NCI-H146 (cell line): ENCODE results near the gene CRACDL.

Source experiments
- DNase-seq: peaks from one replicate; lab custom pipeline; 2025; lab: John Stamatoyannopoulos, UW

CRACDL gene

GRCh38 chr2:98926601-98927000, 9.4 kb downstream of the CRACDL start:
- DNase-seq = no peak

- no peak for DNase-seq
These were observed 11.1 kb downstream of the CRACDL start for GRCh38 chr2:98924910-98925309.

GRCh38 chr2:98924038-98924830, 11.8 kb downstream of the CRACDL start:
- no peak for DNase-seq

- no peak for DNase-seq
These were observed 12.6 kb downstream of the CRACDL start for GRCh38 chr2:98923244-98923940.

DNA sequence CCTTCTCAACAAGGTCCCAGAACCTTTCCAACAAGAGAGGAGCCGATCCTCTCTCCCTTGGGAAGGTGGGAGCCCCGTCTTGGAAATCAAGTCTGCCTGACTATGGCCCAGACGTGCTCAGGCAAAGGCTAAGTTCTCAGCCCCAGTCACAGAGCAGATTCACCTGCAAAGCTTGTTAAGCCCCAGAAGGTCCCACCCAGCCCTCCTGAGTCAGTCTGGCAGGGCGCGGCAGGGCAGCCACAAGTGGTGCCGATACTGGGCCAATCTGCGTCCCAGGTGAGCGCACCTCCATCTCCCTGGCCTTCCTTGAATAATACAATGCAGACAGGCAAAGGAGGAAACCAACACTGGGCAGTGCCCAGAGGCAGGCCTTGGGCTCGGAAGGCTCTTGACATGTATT, 15.0 kb downstream of the CRACDL start:
- DNase-seq = no peak

GRCh38 chr2:98917031-98917471, 19.0 kb downstream of the CRACDL start:
- DNase-seq = no peak

- no peak for DNase-seq
These were observed 20.2 kb downstream of the CRACDL start for GRCh38 chr2:98915751-98916358.

GRCh38 chr2:98914713-98915580, 21.1 kb downstream of the CRACDL start:
- no peak for DNase-seq

DNA sequence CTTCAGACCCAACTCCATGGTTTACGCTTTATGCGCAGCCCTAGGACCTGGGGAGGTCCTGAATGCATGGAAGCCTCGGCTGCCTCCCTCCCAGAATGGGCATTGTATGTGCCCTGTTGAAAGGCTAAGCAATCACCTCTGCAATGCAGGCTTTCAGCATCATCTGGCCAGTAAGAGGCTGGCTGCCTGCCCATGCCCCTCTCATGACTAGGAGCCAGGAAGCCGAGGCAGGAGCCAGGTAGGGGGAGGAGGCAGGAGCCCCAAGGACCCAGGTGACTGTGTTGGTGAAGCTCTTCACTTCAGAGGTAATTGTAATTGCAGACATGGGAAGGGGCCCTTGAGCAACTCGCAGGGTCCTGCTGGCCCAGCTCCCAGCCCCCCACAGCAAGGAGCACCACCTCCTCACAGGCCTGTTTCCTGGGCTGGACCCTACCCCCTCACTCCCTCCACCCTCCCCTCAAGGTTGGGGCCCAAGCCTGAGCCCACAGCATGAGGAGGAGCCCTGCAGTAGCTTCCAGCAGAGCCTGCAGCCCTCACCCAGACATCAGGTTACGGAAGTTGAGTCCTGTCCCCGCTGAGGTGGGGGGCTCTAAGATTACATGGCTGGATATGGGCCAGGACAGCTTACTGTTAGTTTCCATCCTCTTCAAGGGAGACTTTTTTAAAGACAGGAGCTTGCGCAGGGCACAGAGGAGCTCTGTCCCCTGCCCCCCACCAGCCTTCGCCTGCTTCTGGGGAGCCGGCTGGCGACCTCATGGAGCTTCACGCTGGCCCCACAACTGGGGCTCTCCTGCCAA, 21.9 kb downstream of the CRACDL start:
- no peak for DNase-seq

DNA sequence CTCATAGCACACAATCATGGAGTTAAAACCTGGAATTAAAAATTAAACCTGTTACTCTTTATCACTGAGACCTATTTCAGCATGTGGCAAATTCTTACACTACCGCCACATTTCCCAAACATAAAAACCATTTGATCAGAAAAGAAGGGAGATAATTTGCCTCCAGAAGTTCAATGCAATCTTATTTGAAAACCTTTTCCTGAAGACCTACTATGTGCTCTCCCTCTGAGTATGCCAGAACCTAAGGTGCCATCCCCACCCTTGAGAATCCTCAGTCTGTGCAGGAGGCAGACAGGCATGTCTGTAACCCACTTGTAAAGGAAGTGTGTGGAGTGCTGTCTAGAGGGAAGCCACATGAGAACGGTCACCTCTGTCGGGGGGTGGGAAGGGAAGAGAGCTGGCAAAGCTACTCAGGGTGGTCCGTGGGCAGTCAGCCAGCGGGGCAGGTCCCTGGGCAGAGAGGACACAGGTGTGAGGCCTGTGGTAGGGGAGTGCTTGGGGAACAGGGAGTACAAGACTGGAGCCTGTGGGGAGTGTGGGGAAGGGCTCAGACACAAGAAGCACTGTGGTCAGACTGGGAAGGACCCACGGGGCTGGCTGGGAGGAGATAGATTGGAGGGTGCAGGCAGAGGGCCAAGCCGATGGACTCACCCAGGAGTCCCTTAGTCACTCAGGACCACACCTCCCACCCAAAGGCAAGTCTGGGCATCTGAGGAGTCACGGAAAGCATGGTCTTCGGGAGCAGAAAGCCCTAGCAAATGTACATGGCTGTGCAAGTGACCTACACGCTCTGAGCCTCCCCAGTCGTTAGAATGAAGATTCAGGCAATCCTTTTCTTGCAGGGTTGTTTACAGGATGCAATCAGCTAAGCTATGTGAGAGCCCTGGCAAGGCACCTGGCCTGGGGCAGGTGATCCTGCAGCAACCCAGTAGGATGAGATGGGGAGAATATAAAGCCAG, 22.8 kb downstream of the CRACDL start:
- DNase-seq = no peak

DNA sequence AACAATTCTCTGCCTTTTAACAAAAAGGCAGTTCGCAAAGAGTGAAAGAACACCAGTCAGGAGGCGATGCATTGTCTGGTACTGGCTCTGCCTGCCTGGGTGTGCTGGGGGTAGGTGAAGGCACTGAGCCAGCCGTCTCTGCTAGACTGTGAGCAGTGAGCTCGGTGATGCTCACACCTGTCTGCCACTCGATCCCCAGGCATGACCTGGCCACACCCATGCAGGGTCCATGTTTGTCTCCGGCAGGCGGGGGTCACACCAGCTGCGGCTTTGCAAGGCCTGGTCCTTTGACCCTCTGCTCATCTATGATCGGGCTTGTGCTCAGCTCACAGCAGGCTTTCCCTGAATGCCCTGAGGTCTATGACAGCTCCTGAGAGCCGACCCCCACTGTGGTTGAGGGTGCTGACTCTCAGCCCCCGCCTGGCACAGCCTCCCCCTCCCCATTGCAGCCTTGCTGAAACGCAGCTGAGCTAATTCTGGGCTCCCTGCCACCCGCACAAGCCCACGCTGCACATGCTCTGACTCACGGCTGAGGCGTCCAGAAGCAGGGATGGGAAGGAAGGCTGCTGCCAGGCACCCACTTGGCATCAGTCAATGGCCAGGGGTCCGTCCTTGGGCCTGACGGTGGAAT, 23.7 kb downstream of the CRACDL start:
- DNase-seq = peak; percentile 96

DNA sequence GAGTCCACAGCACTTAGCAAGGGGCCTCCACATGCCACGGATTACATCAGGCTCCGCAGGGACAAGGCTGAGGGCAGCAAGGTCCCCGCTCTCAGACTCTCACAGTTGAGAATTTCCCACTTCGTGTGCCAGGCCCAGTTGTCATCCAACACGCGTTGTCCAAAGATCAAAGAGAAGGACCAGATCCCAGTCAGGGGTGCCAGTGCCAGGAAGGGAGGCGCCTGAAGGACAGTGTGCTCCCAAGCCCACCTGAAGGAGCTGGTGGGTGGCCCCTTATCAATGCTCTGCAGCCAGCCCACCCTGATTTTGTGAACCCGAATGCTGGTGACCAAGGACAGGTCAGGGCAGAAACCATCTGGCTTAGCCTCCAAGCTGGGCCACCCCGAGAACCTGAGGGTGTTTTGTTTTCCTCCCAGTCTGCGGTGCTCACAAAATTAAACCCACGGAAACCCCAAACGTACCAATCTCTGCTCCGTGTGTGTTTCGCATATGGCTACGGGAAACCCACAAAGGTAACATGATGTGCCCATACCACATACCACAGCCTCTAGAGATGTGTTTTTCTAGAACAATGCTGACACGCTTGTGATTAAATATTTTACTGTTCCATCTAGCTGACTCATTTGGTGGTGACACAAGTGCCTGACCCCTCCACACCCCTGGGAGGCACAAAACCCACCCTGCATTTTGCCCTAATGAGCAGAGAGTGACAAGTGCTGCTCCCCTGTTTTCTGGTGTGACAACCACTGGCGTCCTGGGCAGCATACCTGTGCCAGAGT, 24.5 kb downstream of the CRACDL start:
- no peak for DNase-seq

GRCh38 chr2:98911126-98911375, 25.0 kb downstream of the CRACDL start:
- no peak for DNase-seq

- DNase-seq = no peak
These were observed 25.5 kb downstream of the CRACDL start for GRCh38 chr2:98910349-98911125.

GRCh38 chr2:98909317-98910211, 26.5 kb downstream of the CRACDL start:
- peak; percentile 98 for DNase-seq

- peak; percentile 20 for DNase-seq
These were observed 27.1 kb downstream of the CRACDL start for GRCh38 chr2:98908931-98909316.
